Kidney epithelial cell (primary cell): Measurements from ENCODE around the gene SSBP2. TPM values are rescaled to one million over a fixed set of nuclear protein-coding genes. Genes with fewer than 3 reads are reported as not detected.
"Not testable (repeated sequence)": the region's sequence is repeated elsewhere in the genome, so short reads cannot be mapped to it uniquely, and the experiment has no call there.

Source experiments
- DNase-seq: peaks from one replicate; pipeline ENCODE4 v3.0.0-alpha.2; 2010; ENCODE audit warnings: low read depth
- H3K27me3 ChIP-seq: 2 replicates; pipeline ENCODE4 v1.6.0; 2011; ENCODE audit warnings: low read length; ENCODE audit not compliant: control insufficient read depth, insufficient read depth
- H3K36me3 ChIP-seq: 2 replicates; pipeline ENCODE4 v1.5.1; 2011; ENCODE audit warnings: low read length; ENCODE audit not compliant: control insufficient read depth, insufficient read depth
- H3K4me3 ChIP-seq: 2 replicates; pipeline ENCODE4 v1.5.1; 2011; ENCODE audit warnings: low read depth, mild to moderate bottlenecking, control low read depth, low read length
- CTCF ChIP-seq: IDR thresholded peaks from 2 replicates; pipeline ENCODE4 v1.5.1; 2011; ENCODE audit warnings: mild to moderate bottlenecking, moderate library complexity, low read length, control low read depth, inconsistent platforms; ENCODE audit not compliant: insufficient read depth, poor library complexity, severe bottlenecking
- total RNA-seq: library from RNA; depleted of rRNA; stranded (reverse); fragments of >200 nt; gene quantifications from 2 replicates; pipeline ENCODE4 v1.2.3, GENCODE V29; 2015

SSBP2 gene
- total RNA-seq, 1 donor from 2014 or later: 5.3 TPM

GRCh38 chr5:81685471-81685870 is 65.4 kb downstream of the SSBP2 start:
- no peak for TF ChIP-seq CTCF
- Histone ChIP-seq H3K36me3 (no peaks in the 10 kb centered on the region), H3K27me3 (no peaks in the 10 kb centered on the region), H3K4me3 (no peak overlapping the region)
- no peak for DNase-seq

DNA sequence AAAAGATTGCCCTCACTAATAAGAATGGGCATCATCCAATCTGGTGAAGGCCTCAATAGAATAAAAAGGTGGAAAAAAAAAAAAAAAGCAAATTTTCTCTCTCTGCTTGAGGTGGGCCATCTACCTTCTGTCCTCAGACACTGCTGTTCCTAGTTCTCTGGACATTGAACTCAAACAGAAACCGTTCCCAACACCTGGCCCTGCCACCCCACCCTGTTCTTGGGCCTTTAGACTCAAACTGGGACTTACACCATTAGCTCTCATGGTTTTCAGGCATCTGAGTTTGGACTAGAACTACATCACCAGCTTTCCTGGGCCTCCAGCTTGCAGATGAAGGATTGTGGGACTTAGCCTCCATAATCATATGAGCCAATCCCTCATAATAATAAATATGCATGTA is 71.0 kb downstream of the SSBP2 start:
- H3K4me3 ChIP-seq: no peak overlapping the region
- DNase-seq: no peak
- H3K36me3 ChIP-seq: no peaks in the 10 kb centered on the region
- H3K27me3 ChIP-seq: no peaks in the 10 kb centered on the region
- TF ChIP-seq CTCF: no peak

GRCh38 chr5:81675420-81675819 is 75.5 kb downstream of the SSBP2 start:
- Histone ChIP-seq H3K36me3 (no peaks in the 10 kb centered on the region), H3K4me3 (no peak overlapping the region), H3K27me3 (no peaks in the 10 kb centered on the region)
- DNase-seq: no peak
- TF ChIP-seq CTCF: no peak

- Histone ChIP-seq H3K27me3 (no peaks in the 10 kb centered on the region), H3K4me3 (no peak overlapping the region), H3K36me3 (no peaks in the 10 kb centered on the region)
- DNase-seq: no peak
- TF ChIP-seq CTCF: no peak
Measured at GRCh38 chr5:81665795-81666194, 85.1 kb downstream of the SSBP2 start.

DNA sequence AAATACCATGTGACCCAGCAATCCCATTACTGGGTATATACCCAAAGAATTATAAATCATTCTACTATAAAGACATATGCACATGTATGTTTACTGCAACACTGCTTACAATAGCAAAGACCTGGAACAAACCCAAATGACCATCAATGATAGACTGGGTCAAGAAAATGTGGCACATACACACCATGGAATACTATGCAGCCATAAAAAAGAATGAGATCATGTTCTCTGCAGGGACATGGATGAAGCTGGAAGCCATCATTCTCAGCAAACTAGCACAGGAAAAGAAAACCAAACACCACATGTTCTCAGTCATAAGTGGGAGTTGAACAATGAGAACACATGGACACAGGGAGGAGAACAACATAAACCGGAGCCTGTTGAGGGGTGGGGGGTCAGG is 90.3 kb downstream of the SSBP2 start:
- H3K27me3 ChIP-seq, DNase-seq, H3K4me3 ChIP-seq, H3K36me3 ChIP-seq: not testable (repeated sequence)

- DNase-seq: no peak
- no peak for TF ChIP-seq CTCF
- no peak overlapping the region for H3K4me3 ChIP-seq
Measured at GRCh38 chr5:81657386-81657785, 93.5 kb downstream of the SSBP2 start.

GRCh38 chr5:81656783-81657182 is 94.1 kb downstream of the SSBP2 start:
- DNase-seq: no peak
- H3K4me3 ChIP-seq: no peak overlapping the region
- no peaks in the 10 kb centered on the region for H3K27me3 ChIP-seq
- no peak for TF ChIP-seq CTCF
- no peaks in the 10 kb centered on the region for H3K36me3 ChIP-seq

More at GRCh38 chr5:81657386-81657785, 93.5 kb downstream of the SSBP2 start:
- Histone ChIP-seq H3K27me3 (no peaks in the 10 kb centered on the region), H3K36me3 (no peaks in the 10 kb centered on the region)
